ENCODE data around the gene LRBA. TPM values are rescaled to one million over a fixed set of nuclear protein-coding genes. Genes with fewer than 3 reads are reported as not detected.

Gene LRBA
- total and polyA plus RNA-seq, 2 donors (not counting 3 experiments of a cell fraction or from before 2014, with no cell fraction given), result 18.0 to 35.1 TPM

- FAIRE-seq (no peak), DNase-seq (ENCODE audit: low read depth, low spot score) (no peak)
- no peaks in the 10 kb centered on the region for H3K9me1 ChIP-seq (replicated peaks; ENCODE audit: control insufficient read depth, extremely low read depth, insufficient read depth, low read length)
- no peak overlapping the region for H3K4me3 ChIP-seq (replicated peaks in 1 of 3; ENCODE audit: insufficient read depth in 1 of 3, low read depth in 1 of 3, low read length in 3 of 3)
- no peaks in the 10 kb centered on the region for H3K79me2 ChIP-seq (ENCODE audit: control insufficient read depth, insufficient read depth, low read length)
- no peak for TF ChIP-seq CTCF (IDR thresholded peaks at IDR 0.05; ENCODE audit: extremely low read depth in 1 of 2, insufficient read depth in 1 of 2, low read depth in 1 of 2, low read length in 2 of 2)
- no peak for TF ChIP-seq FOS (IDR thresholded peaks at IDR 0.05; ENCODE audit: borderline replicate concordance, insufficient read depth, low read length)
- TF ChIP-seq POLR2AphosphoS5 (IDR thresholded peaks at IDR 0.05; ENCODE audit: insufficient read depth, low read depth, low read length), result no peak
- no peaks in the 10 kb centered on the region for H3K27me3 ChIP-seq (ENCODE audit: control insufficient read depth in 2 of 2, insufficient read depth in 2 of 2, low read length in 2 of 2)
- no TSS peak for BruUV-seq (replicated peaks)
- no peaks in the 10 kb centered on the region for H3K36me3 ChIP-seq (ENCODE audit: control insufficient read depth in 2 of 2, extremely low read depth in 1 of 2, insufficient read depth in 2 of 2, low read length in 2 of 2)
- H3K9ac ChIP-seq (replicated peaks; ENCODE audit: extremely low read depth, insufficient read depth, low read length), result no peak overlapping the region
- no peaks in the 10 kb centered on the region for H3K4me1 ChIP-seq (ENCODE audit: control insufficient read depth, extremely low read depth, insufficient read depth, low read length)
- no peaks in the 10 kb centered on the region for H3K9me3 ChIP-seq (replicated peaks; ENCODE audit: control insufficient read depth, insufficient read depth, low read length)
- POLR2A ChIA-PET, result no interaction called here
- CTCF ChIA-PET, result interaction anchor here (2.6 kb wide), 1 partner anchor 565 kb away, joined by 9 read pairs; no protein-coding TSS in a partner anchor
- H3K4me2 ChIP-seq (ENCODE audit: insufficient read depth, low read length), result no peak overlapping the region
- H2AFZ ChIP-seq (ENCODE audit: low read depth, low read length), result no peak overlapping the region
- intact Hi-C loops (cut with micrococcal nuclease), result no loop called here
- no peaks in the 10 kb centered on the region for H4K20me1 ChIP-seq (replicated peaks; ENCODE audit: control insufficient read depth, extremely low read depth, insufficient read depth, low read length)
- H3K27ac ChIP-seq (ENCODE audit: insufficient read depth, low read depth, low read length), result no peak overlapping the region
- dilution Hi-C loops (cut with MboI; ENCODE audit: extremely low pct_ligation_motif_present, low sequenced_read_pairs), result no loop called here
Measured at GRCh38 chr4:150862829-150863228, 152.3 kb downstream of the LRBA start.

- H2AFZ ChIP-seq (ENCODE audit: low read depth, low read length), result no peak overlapping the region
- H4K20me1 ChIP-seq (replicated peaks; ENCODE audit: control insufficient read depth, extremely low read depth, insufficient read depth, low read length), result no peaks in the 10 kb centered on the region
- ChIA-PET CTCF (interaction anchor here (1.1 kb wide), 1 partner anchor 561 kb away, joined by 6 read pairs; no protein-coding TSS in a partner anchor), POLR2A (no interaction called here)
- no peak overlapping the region for H3K9ac ChIP-seq (replicated peaks; ENCODE audit: extremely low read depth, insufficient read depth, low read length)
- dilution Hi-C loops (cut with MboI; ENCODE audit: extremely low pct_ligation_motif_present, low sequenced_read_pairs) (no loop called here), intact Hi-C loops (cut with micrococcal nuclease) (no loop called here)
- no peak overlapping the region for H3K4me2 ChIP-seq (ENCODE audit: insufficient read depth, low read length)
- FAIRE-seq (no peak), DNase-seq (ENCODE audit: low read depth, low spot score) (peak; percentile 10)
- no peaks in the 10 kb centered on the region for H3K4me1 ChIP-seq (ENCODE audit: control insufficient read depth, extremely low read depth, insufficient read depth, low read length)
- H3K79me2 ChIP-seq (ENCODE audit: control insufficient read depth, insufficient read depth, low read length), result no peaks in the 10 kb centered on the region
- H3K9me3 ChIP-seq (replicated peaks; ENCODE audit: control insufficient read depth, insufficient read depth, low read length), result no peaks in the 10 kb centered on the region
- no peaks in the 10 kb centered on the region for H3K27me3 ChIP-seq (ENCODE audit: control insufficient read depth in 2 of 2, insufficient read depth in 2 of 2, low read length in 2 of 2)
- TF ChIP-seq FOS (IDR thresholded peaks at IDR 0.05; ENCODE audit: borderline replicate concordance, insufficient read depth, low read length) (no peak), EZH2 (IDR thresholded peaks at IDR 0.05; ENCODE audit: borderline replicate concordance, low read depth, low read length, severe bottlenecking) (no peak), POLR2A (IDR thresholded peaks at IDR 0.05; ENCODE audit: low read depth, low read length) (no peak), GATA2 (IDR thresholded peaks at IDR 0.05; ENCODE audit: insufficient read depth, insufficient read length, low read depth, low read length) (no peak), MAX (IDR thresholded peaks at IDR 0.05; ENCODE audit: insufficient read depth, insufficient read length) (no peak), POLR2AphosphoS5 (IDR thresholded peaks at IDR 0.05; ENCODE audit: insufficient read depth, low read depth, low read length) (no peak), MYC (IDR thresholded peaks at IDR 0.05; ENCODE audit: low read depth, low read length) (no peak), JUN (IDR thresholded peaks at IDR 0.05; ENCODE audit: borderline replicate concordance, insufficient read depth, insufficient read length, low read depth) (no peak), CTCF (IDR thresholded peaks at IDR 0.05; ENCODE audit: extremely low read depth in 1 of 2, insufficient read depth in 1 of 2, low read depth in 1 of 2, low read length in 2 of 2) (no peak)
- H3K36me3 ChIP-seq (ENCODE audit: control insufficient read depth in 2 of 2, extremely low read depth in 1 of 2, insufficient read depth in 2 of 2, low read length in 2 of 2), result no peaks in the 10 kb centered on the region
- no peak overlapping the region for H3K4me3 ChIP-seq (replicated peaks in 1 of 3; ENCODE audit: insufficient read depth in 1 of 3, low read depth in 1 of 3, low read length in 3 of 3)
- BruUV-seq (replicated peaks), result no TSS peak
- H3K9me1 ChIP-seq (replicated peaks; ENCODE audit: control insufficient read depth, extremely low read depth, insufficient read depth, low read length), result no peaks in the 10 kb centered on the region
- H3K27ac ChIP-seq (ENCODE audit: insufficient read depth, low read depth, low read length), result no peak overlapping the region
Measured at GRCh38 chr4:150859453-150859852, 155.6 kb downstream of the LRBA start.
